Measurements from ENCODE around the gene PIK3R1.

Gene PIK3R1

DNA sequence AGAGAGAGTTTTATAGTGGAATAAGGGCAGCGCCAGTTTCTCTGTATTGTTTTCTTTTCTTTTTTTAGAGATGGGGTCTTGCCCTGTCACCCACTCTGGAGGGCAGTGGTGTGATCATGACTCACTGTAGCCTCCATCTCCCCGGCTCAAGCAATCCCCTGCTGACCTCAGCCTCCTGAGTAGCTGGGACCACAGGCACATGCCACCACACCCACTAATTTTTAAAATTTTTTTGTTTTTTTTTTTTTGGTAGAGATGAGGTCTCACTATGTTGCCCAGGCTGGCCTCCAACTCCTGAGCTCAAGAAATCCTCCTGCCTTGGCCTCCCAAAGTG is 119.0 kb downstream of the PIK3R1 start:
- H3K9me3 ChIP-seq: no peaks in the 10 kb centered on the region
- H3K27me3 ChIP-seq: no peaks in the 10 kb centered on the region
- H3K27ac ChIP-seq: no peak overlapping the region
- H3K4me3 ChIP-seq (ENCODE audit: low read depth in 1 of 2, low read length in 1 of 2): no peak overlapping the region
- peaks cover 6 to 20% of the 10 kb centered on the region in 2 experiments for H3K4me1 ChIP-seq (ENCODE audit: control insufficient read depth in 1 of 2, insufficient read depth in 1 of 2, low read depth in 1 of 2, low read length in 1 of 2)
- TF ChIP-seq, protein P1, sequence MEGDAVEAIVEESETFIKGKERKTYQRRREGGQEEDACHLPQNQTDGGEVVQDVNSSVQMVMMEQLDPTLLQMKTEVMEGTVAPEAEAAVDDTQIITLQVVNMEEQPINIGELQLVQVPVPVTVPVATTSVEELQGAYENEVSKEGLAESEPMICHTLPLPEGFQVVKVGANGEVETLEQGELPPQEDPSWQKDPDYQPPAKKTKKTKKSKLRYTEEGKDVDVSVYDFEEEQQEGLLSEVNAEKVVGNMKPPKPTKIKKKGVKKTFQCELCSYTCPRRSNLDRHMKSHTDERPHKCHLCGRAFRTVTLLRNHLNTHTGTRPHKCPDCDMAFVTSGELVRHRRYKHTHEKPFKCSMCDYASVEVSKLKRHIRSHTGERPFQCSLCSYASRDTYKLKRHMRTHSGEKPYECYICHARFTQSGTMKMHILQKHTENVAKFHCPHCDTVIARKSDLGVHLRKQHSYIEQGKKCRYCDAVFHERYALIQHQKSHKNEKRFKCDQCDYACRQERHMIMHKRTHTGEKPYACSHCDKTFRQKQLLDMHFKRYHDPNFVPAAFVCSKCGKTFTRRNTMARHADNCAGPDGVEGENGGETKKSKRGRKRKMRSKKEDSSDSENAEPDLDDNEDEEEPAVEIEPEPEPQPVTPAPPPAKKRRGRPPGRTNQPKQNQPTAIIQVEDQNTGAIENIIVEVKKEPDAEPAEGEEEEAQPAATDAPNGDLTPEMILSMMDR (IDR thresholded peaks at IDR 0.05): no peak
- no peaks in the 10 kb centered on the region for H3K36me3 ChIP-seq

DNA sequence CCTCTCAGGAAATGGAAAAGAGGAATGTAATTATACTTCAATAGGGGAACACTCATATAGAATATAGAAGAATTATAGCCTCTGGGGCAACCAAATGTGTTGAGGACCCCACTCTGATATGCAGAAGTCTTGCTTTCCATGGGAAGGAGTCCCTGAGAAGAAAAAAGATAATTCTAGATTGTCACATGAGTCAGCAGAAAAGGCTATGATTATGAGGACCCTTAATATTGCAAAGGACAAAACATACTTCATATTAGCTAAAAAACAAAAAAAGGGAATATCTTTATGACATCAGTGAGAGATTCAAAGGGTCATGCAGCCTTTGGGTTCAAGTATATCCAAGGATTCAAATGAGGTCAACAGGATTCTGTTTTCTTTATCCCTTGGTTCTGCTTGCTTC is 119.5 kb downstream of the PIK3R1 start:
- no peaks in the 10 kb centered on the region for H3K36me3 ChIP-seq
- TF ChIP-seq, protein P1 (IDR thresholded peaks at IDR 0.05): no peak
- H3K27ac ChIP-seq: no peak overlapping the region

DNA sequence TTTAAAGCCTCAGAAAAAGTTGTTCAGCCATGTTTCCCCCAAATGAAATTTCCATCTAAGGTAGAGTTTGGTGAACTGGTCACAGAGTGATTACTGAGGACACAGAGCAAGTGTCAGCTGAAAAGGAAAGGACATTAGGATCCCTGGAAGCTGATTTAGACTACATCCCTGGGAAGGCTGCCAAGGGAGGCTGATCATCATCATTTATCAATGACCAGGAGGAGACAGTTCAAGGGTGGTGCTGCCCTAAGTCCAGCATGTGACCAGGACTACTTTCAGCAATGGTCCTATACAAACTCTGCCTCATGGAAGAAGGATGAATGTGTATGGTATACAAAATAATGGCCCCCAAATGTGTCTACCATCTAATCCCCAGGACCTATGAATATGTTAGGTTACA is 120.6 kb downstream of the PIK3R1 start:
- TF ChIP-seq, protein P1 (IDR thresholded peaks at IDR 0.05): no peak

More for the DNA sequence above, 119.5 kb downstream of the PIK3R1 start:
- no peaks in the 10 kb centered on the region for H3K9me3 ChIP-seq
- H3K27me3 ChIP-seq: no peaks in the 10 kb centered on the region
- peaks cover 6 to 20% of the 10 kb centered on the region in 2 experiments for H3K4me1 ChIP-seq (ENCODE audit: control insufficient read depth in 1 of 2, insufficient read depth in 1 of 2, low read depth in 1 of 2, low read length in 1 of 2)
- no peak overlapping the region for H3K4me3 ChIP-seq (ENCODE audit: low read depth in 1 of 2, low read length in 1 of 2)

DNA sequence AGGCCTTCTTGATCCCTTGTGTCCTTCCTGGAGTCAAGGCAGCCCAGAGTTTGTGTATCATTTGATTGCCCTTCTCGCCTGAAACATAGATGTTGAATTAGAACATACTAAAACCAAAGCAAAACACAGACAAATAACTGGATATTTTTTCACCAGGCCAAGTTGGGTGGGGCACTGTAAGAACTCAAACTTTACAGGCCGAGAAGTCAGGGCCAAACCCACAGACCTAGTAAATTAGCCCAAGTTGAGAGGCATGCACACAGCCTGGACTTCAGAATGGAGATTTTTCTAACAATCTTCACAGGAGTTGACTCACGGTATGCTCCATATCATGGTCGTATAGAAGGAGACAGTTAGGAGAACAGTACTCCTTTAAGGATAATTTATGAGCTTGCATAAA is 121.7 kb downstream of the PIK3R1 start:
- peaks cover 0 to 6% of the 10 kb centered on the region in 2 experiments for H3K4me1 ChIP-seq (ENCODE audit: control insufficient read depth in 1 of 2, insufficient read depth in 1 of 2, low read depth in 1 of 2, low read length in 1 of 2)
- no peak overlapping the region for H3K4me3 ChIP-seq (ENCODE audit: low read depth in 1 of 2, low read length in 1 of 2)
- TF ChIP-seq, protein P1 (IDR thresholded peaks at IDR 0.05): no peak
- H3K9me3 ChIP-seq: no peaks in the 10 kb centered on the region
- H3K36me3 ChIP-seq: no peaks in the 10 kb centered on the region
- H3K27ac ChIP-seq: no peak overlapping the region
- H3K27me3 ChIP-seq: no peaks in the 10 kb centered on the region

More for the DNA sequence above, 120.6 kb downstream of the PIK3R1 start:
- H3K36me3 ChIP-seq: no peaks in the 10 kb centered on the region
- no peaks in the 10 kb centered on the region for H3K9me3 ChIP-seq
- no peak overlapping the region for H3K27ac ChIP-seq
- H3K4me3 ChIP-seq (ENCODE audit: low read depth in 1 of 2, low read length in 1 of 2): no peak overlapping the region
- no peaks in the 10 kb centered on the region for H3K27me3 ChIP-seq
- peaks cover 5 to 16% of the 10 kb centered on the region in 2 experiments for H3K4me1 ChIP-seq (ENCODE audit: control insufficient read depth in 1 of 2, insufficient read depth in 1 of 2, low read depth in 1 of 2, low read length in 1 of 2)

DNA sequence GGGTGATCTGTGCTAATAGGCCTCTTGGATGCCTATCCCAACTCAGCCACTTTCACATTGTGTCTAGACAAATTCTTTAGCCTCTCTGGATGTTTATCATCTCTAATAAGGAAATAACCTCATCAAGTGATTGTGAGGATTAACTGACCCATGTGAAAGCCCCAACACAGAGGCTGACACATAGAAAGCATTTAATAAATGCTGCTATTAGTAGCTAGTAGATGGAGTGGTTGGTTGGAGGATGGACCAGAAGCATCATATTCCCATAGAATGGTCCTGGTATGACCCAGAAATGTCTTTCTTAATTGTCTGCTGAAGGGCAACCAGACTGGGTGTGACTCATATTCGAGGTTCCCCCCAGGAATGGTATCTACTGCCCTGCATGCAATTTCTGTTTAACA is 124.4 kb downstream of the PIK3R1 start:
- Histone ChIP-seq H3K36me3 (no peaks in the 10 kb centered on the region), H3K27ac (no peak overlapping the region), H3K27me3 (no peaks in the 10 kb centered on the region), H3K4me1 (ENCODE audit: control insufficient read depth in 1 of 2, insufficient read depth in 1 of 2, low read depth in 1 of 2, low read length in 1 of 2) (no peaks in the 10 kb centered on the region), H3K9me3 (no peaks in the 10 kb centered on the region), H3K4me3 (ENCODE audit: low read depth in 1 of 2, low read length in 1 of 2) (no peak overlapping the region)
- TF ChIP-seq, protein P1 (IDR thresholded peaks at IDR 0.05): no peak

DNA sequence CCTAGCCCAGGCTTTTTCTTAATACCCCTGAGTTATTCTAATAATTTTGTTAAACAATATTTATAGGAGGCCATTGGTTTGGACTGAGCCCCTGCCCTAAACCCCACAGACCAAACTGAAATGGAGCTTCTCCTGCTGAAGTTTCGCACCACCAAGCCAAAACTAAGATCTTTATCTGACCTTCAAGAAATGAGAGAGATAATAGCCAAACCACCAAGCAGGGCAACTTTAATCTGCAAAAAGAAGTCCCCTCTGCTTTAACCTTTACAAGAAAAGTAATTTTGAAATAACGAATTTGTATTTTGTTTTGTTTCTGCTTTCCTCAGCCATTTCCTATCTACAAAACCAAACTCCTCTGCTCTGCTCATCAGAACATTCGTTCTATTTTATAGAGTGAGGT is 125.5 kb downstream of the PIK3R1 start:
- no peak overlapping the region for H3K4me3 ChIP-seq (ENCODE audit: low read depth in 1 of 2, low read length in 1 of 2)
- no peaks in the 10 kb centered on the region for H3K9me3 ChIP-seq
- H3K27me3 ChIP-seq: no peaks in the 10 kb centered on the region
- H3K36me3 ChIP-seq: no peaks in the 10 kb centered on the region
- TF ChIP-seq, protein P1 (IDR thresholded peaks at IDR 0.05): no peak
- no peaks in the 10 kb centered on the region for H3K4me1 ChIP-seq (ENCODE audit: control insufficient read depth in 1 of 2, insufficient read depth in 1 of 2, low read depth in 1 of 2, low read length in 1 of 2)
- H3K27ac ChIP-seq: no peak overlapping the region

Measured in neutrophil (primary cell).